B cell (primary cell): ENCODE measurements around the gene CEP250.

Experiments used
- EZH2 ChIP-seq: IDR thresholded peaks from 2 replicates; pipeline ENCODE4 v1.6.1; 2012; ENCODE audit warnings: borderline replicate concordance, low read depth, mild to moderate bottlenecking, moderate library complexity, low read length; ENCODE audit not compliant: insufficient read depth, poor library complexity, severe bottlenecking
- TF ChIP-seq, protein P1 (sequence below): fragments of 200-600 bp; IDR thresholded peaks from one replicate; pipeline ENCODE4 v1.8.0; 2022; ENCODE audit warnings: antibody characterized with exemption, mild to moderate bottlenecking

DNA sequence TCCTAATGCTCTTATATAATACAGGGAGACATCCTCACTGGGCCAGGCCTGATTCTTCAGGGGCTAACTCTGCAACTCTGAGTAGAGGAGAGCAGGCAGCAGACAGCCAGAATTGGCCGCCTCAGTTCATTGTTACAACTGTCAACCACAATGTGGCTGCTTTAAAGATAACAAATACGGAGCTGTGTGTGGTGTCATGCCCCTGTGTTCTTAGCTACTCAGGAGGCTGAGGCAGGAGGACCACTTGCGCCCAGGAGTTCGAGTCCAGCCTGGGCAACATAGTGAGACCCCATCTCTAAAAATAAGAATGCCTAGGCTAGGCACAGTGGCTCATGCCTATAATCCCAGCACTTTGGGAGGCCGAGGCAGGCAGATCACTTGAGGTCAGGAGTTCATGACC lies 34.3 kb downstream of the CEP250 start:
- TF ChIP-seq, protein P1, sequence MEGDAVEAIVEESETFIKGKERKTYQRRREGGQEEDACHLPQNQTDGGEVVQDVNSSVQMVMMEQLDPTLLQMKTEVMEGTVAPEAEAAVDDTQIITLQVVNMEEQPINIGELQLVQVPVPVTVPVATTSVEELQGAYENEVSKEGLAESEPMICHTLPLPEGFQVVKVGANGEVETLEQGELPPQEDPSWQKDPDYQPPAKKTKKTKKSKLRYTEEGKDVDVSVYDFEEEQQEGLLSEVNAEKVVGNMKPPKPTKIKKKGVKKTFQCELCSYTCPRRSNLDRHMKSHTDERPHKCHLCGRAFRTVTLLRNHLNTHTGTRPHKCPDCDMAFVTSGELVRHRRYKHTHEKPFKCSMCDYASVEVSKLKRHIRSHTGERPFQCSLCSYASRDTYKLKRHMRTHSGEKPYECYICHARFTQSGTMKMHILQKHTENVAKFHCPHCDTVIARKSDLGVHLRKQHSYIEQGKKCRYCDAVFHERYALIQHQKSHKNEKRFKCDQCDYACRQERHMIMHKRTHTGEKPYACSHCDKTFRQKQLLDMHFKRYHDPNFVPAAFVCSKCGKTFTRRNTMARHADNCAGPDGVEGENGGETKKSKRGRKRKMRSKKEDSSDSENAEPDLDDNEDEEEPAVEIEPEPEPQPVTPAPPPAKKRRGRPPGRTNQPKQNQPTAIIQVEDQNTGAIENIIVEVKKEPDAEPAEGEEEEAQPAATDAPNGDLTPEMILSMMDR = no peak
- no peak for TF ChIP-seq EZH2
